LNCaP clone FGC (cell line): Measurements from ENCODE around the gene TCF25.
"Not testable (repeated sequence)": the region's sequence is repeated elsewhere in the genome, so short reads cannot be mapped to it uniquely, and the experiment has no call there.

Experiments
- DNase-seq: peaks from one replicate; pipeline ENCODE4 v3.0.0-alpha.2; 2011; ENCODE audit warnings: low read depth
- H3K4me3 ChIP-seq: 2 replicates; pipeline ENCODE4 v1.5.1; 2011; ENCODE audit warnings: mild to moderate bottlenecking, low read depth, low read length, control low read depth
- CTCF ChIP-seq: IDR thresholded peaks from 2 replicates; pipeline ENCODE4 v1.5.1; 2012; ENCODE audit warnings: mild to moderate bottlenecking; ENCODE audit not compliant: control insufficient read depth, insufficient read depth; ENCODE audit errors: extremely low read depth

The TCF25 gene

GRCh38 chr16:89924297-89924924 lies 51.0 kb downstream of the TCF25 start:
- DNase-seq: no peak
- peak overlapping the region; percentile 66 for H3K4me3 ChIP-seq
- TF ChIP-seq CTCF: no peak

- H3K4me3 ChIP-seq: no peak overlapping the region
- no peak for DNase-seq
- no peak for TF ChIP-seq CTCF
Observed at GRCh38 chr16:89924925-89925307, 51.5 kb downstream of the TCF25 start.

GRCh38 chr16:89925596-89926079 lies 52.2 kb downstream of the TCF25 start:
- H3K4me3 ChIP-seq: peak overlapping the region; percentile 44
- no peak for TF ChIP-seq CTCF

GRCh38 chr16:89931305-89931896 lies 58.0 kb downstream of the TCF25 start:
- no peak overlapping the region for H3K4me3 ChIP-seq
- no peak for DNase-seq
- TF ChIP-seq CTCF: no peak

More at GRCh38 chr16:89925596-89926079, 52.2 kb downstream of the TCF25 start:
- DNase-seq: no peak

GRCh38 chr16:89931964-89932363 lies 58.6 kb downstream of the TCF25 start:
- H3K4me3 ChIP-seq: no peak overlapping the region
- TF ChIP-seq CTCF: no peak
- no peak for DNase-seq

GRCh38 chr16:89934019-89934418 lies 60.6 kb downstream of the TCF25 start:
- not testable (repeated sequence) for DNase-seq

GRCh38 chr16:89934611-89935553 lies 61.5 kb downstream of the TCF25 start:
- no peak for DNase-seq
- no peak overlapping the region for H3K4me3 ChIP-seq

More at GRCh38 chr16:89934019-89934418, 60.6 kb downstream of the TCF25 start:
- H3K4me3 ChIP-seq: not testable (repeated sequence)

GRCh38 chr16:89935620-89936019 lies 62.2 kb downstream of the TCF25 start:
- not testable (repeated sequence) for DNase-seq, H3K4me3 ChIP-seq

More at GRCh38 chr16:89934611-89935553, 61.5 kb downstream of the TCF25 start:
- TF ChIP-seq CTCF: no peak
